ENCODE data around the gene METTL16. TPM values are rescaled to one million over a fixed set of nuclear protein-coding genes. Genes with fewer than 3 reads are reported as not detected.
"Not testable (repeated sequence)": the region's sequence is repeated elsewhere in the genome, so short reads cannot be mapped to it uniquely, and the experiment has no call there.

The METTL16 gene
- 10 to 100 TPM; 36.1 to 39.1 (median 36.6) TPM for polyA plus RNA-seq (ENCODE audit: insufficient read length in 3 of 3)

GRCh38 chr17:2511462-2512369 is at the start of gene METTL16:
Gene METTL16 (minus strand): TSS chr17:2511888. CDS start chr17:2502331, 9,557 bp downstream.
- DNase-seq (ENCODE audit: low read depth in 3 of 3, low spot score in 2 of 3), result peak; percentile 93 to 99 (median 97)

DNA sequence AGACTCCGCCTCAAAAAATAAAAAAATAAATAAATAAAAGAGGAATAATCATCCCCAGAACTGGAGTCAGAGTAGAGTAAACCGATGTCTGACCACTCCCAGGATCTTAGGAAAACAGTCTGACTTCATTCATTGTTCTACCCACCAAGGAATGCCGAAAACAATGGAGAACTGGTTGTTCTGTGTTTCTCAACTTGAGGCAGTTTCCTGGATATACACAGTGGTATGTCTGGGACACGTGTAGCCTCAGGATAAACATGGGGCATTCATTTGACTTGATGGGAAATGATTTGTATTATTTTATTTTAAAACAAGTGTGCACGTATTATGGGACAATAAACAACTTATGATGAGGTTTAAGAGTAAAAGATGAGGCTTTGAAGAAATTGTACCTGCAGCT is 49.0 kb upstream of the METTL16 start:
- DNase-seq (ENCODE audit: low read depth in 3 of 3, low spot score in 2 of 3), result no peak

- no peak for DNase-seq (ENCODE audit: low read depth in 3 of 3, low spot score in 2 of 3)
Measured at GRCh38 chr17:2551928-2552327, 40.2 kb upstream of the METTL16 start.

DNA sequence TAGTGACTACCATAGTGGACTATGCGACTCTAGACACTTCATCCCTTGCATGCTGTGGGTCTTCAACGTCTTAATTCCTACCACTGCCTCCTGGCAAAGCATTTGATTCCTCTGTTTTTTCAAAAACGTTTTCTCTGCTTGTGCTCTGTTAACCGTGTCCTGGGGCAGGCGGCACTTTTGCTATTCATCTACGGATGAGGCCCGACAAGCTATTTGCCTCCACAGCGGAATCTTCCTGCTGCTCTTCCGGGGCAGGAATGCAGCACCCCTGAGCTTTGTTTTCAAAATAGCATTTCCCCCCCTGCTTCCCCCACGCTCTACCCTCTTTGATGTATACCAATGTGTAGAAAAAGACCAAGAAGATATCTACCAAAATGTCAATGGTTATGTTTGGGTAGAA is 39.8 kb upstream of the METTL16 start:
- DNase-seq (ENCODE audit: low read depth in 3 of 3, low spot score in 2 of 3), result no peak

GRCh38 chr17:2549392-2550211 is 37.9 kb upstream of the METTL16 start:
- no peak for DNase-seq (ENCODE audit: low read depth in 3 of 3, low spot score in 2 of 3)

- not testable (repeated sequence) for DNase-seq (ENCODE audit: low read depth in 3 of 3, low spot score in 2 of 3)
Measured at GRCh38 chr17:2548026-2548425, 36.3 kb upstream of the METTL16 start.

DNA sequence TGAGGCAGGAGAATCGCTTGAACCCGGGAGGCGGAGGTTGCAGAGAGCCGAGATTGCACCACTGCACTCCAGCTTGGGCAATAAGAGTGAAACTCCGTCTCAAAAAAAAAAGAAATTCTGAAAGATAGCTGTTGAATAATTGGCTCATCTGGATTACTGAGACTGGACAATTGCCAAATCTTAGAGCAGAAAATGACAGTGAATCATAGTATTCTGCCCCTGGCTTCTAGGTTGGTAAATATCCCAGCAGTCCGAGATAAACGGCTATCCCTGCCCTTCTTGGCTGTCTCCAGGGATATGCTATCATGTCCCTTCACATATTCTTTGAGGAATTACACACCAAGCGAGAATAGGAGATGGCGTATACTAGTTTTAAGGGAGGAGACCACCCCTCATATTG is 35.5 kb upstream of the METTL16 start:
- no peak for DNase-seq (ENCODE audit: low read depth in 3 of 3, low spot score in 2 of 3)

- DNase-seq (ENCODE audit: low read depth in 3 of 3, low spot score in 2 of 3), result no peak
Measured at GRCh38 chr17:2545393-2545792, 33.7 kb upstream of the METTL16 start.

- no peak for DNase-seq (ENCODE audit: low read depth in 3 of 3, low spot score in 2 of 3)
Measured at GRCh38 chr17:2542456-2542855, 30.8 kb upstream of the METTL16 start.

DNA sequence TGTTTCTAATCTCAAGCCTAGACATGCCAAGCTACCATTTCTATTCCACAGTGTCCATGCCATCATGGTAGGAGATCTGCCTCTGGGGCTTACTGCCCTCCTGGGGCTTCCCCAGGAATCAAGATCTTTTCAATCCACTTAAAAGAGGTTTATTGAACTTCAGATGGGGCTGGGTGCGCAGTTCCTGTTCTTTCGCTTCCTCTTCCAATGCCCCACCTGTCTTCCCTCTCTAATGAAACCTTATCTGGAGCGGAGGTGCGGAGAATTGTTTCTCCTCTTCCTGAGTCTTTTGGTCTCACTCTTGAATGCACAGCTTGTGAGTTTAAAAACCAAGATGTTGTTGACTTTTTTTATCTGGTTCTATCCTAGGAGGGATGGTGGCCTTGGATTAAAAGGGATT is 30.4 kb upstream of the METTL16 start:
- DNase-seq (ENCODE audit: low read depth in 3 of 3, low spot score in 2 of 3), result no peak

DNA sequence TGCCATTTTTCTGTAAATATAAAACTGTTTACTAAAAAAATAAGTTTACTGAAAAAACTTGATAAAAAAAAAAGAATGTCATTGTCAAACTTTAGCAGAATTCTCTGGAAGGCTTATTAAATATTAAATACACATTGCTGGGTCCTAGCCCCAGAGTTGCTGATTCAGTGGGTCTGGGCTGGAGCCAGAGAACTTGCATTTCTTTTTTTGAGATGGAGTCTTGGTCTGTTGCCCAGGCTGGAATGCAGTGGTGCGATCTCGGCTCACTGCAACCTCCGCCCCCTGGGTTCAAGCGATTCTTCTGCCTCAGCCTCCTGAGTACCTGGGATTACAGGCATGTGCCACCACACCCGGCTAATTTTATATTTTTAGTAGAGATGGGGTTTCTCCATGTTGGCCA is 25.9 kb upstream of the METTL16 start:
- DNase-seq (ENCODE audit: low read depth in 3 of 3, low spot score in 2 of 3), result not testable (repeated sequence)

- DNase-seq (ENCODE audit: low read depth in 3 of 3, low spot score in 2 of 3), result no peak
Measured at GRCh38 chr17:2532146-2532720, 20.5 kb upstream of the METTL16 start.

DNA sequence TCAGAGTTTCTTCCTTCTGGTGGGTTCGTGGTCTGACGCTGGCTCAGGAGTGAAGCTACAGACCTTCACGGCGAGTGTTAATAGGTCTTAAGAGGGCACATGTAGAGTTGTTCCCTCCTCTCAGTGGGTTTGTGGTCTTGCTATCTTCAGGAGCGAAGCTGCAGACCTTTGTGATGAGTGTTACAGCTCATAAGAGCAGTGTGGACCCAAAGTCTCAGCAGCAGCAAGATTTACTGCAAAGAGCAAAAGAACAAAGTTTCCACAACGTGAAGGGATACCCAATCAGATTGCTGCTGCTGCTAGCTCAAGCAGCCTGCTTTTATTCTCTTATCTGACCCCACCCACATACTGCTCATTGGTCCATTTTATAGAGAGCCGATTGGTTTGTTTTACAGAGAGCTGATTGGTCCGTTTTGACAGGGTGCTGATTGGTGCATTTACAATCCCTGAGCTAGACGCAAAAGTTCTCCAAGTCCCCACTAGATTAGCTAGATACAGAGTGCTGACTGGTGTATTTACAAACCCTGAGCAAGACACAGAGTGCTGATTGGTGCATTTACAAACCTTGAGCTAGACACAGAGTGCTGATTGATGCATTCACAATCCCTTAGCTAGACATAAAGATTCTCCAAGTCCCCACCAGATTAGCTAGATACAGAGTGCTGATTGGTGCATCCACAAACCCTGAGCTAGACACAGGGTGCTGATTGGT is 19.7 kb upstream of the METTL16 start:
- DNase-seq (ENCODE audit: low read depth in 3 of 3, low spot score in 2 of 3), result not testable (repeated sequence)

DNA sequence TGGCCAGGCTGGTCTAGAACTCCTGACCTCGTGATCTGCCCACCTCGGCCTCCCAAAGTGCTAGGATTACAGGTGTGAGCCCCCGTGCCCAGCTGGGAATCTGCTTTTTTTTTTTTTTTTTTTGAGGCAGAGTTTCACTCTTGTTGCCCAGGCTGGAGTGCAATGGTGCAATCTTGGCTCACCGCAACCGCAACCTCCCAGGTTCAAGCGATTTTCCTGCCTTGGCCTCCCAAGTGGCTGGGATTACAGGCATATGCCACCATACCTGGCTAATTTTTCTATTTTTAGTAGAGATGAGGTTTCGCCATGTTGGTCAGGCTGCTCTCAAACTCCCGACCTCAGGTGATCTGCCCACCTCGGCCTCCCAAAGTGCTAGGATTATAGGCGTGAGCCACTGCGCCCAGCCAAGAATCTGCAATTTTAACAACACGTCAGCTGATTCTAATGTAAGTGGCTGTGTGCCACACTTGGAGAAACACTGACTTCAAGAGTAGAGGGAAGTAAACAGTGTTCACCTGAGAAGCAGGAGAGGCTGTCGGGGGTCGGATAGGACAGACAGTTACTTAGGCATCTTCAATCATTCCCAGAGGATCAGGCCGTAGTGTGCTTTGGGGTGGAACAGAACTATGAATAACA is 10.2 kb upstream of the METTL16 start:
- not testable (repeated sequence) for DNase-seq (ENCODE audit: low read depth in 3 of 3, low spot score in 2 of 3)

DNA sequence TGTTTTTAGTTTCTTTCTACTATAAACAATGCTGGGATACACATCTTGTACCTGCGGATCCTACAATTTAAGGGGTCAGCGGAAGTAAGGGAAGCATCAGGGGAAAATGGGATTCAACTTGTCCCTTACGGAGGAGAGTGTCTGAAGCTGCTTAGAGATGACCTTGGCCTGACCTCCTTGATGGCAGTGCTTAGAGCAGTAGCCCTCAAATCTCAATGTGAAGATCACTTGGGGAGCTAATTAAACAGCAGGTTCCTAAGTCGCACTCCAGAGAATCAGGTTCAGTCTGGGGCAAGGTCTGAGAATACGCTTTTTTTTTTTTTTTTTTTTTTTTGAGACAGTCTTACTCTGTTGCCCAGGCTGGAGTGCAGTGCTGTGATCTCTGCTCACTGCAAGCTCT is 9.6 kb upstream of the METTL16 start:
- no peak for DNase-seq (ENCODE audit: low read depth in 3 of 3, low spot score in 2 of 3)

DNA sequence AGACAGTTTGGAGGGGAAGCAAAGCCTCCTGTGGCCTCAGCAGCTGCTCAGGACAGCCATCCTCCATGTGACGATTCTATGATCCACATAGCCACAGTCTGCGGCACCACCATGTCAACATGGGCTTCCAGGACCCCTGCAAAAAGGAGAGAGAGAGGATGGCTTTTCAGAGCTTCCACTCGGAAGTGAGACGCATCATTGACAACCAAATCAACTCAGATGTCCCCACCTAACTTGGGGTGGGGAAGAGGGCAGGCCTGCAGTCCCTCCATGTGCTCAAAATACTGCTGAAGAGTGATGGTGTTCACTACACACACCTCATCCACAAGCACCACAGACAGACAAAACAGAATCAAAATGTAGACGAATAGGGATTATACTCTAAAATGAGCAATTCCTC is 5.9 kb upstream of the METTL16 start:
- DNase-seq (ENCODE audit: low read depth in 3 of 3, low spot score in 2 of 3), result no peak

- peak in 1 of 3 donors; percentile 10 for DNase-seq (ENCODE audit: low read depth in 3 of 3, low spot score in 2 of 3)
Measured at GRCh38 chr17:2511138-2511461, 588 bp downstream of the METTL16 start.

DNA sequence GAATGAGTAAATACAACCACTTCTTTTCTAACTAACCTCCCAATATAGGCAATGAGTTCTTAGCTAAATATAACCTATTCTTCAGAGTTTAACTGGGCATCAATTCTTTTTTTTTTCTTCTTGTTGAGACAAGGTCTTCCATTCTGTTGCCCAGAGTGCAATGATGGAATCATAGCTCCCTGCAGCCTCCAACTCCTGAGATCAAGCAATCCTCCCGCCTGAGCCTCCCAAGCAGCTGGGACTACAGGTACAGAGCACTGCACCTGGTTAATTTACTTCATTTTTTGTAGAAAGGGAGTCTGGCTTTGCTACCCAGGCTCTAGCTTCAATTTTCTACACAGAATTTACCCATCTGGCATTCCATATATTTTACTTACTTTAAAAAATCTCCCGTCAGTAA is 1.1 kb downstream of the METTL16 start:
- no peak for DNase-seq (ENCODE audit: low read depth in 3 of 3, low spot score in 2 of 3)

DNA sequence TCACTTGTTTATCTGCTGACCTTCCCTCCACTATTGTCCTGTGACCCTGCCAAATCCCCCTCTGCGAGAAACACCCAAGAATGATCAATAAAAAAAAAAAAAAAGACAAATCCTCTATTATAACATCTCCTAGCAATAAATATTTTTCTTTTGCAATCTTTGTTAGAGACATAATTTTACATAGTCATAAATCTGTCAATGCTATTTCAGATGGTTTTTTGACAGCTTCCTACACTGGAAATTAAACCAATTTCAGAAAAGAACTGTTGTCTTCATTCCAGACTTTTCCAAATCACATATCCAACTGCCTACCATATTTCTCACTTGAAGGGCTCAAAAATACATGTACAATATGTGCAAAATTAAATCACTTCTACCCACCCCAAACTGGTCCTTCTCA is 3.7 kb downstream of the METTL16 start:
- DNase-seq (ENCODE audit: low read depth in 3 of 3, low spot score in 2 of 3), result no peak

DNA sequence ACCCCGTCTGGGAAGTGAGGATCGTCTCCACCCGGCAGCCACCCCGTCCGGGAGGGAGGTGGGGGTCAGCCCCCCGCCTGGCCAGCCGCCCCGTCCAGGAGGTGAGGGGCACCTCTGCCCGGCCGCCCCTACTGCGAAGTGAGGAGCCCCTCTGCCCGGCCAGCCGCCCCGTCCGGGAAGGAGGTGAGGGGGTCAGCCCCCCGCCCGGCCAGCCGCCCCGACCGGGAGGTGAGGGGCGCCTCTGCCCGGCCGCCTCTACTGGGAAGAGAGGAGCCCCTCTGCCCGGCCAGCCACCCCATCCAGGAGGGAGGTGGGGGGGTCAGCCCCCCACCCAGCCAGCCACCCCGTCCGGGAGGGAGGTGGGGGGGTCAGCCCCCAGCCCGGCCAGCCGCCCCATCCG is 4.7 kb downstream of the METTL16 start:
- DNase-seq (ENCODE audit: low read depth in 3 of 3, low spot score in 2 of 3), result not testable (repeated sequence)
